ENCODE data around the gene LZTS2. TPM values are rescaled to one million over a fixed set of nuclear protein-coding genes. Genes with fewer than 3 reads are reported as not detected.
A peak's percentile ranks its signal among the peaks of the same experiment; 100 is the strongest.

Gene LZTS2
- total RNA-seq, 4 donors from 2014 or later: 41.8 to 86.8 (median 56.6) TPM

- WGBS, 2 donors (ENCODE audit: low coverage in 1 of 2): 65 to 67% methylated on average over 2 to 7 of the region's 7 CpGs
- Histone ChIP-seq H3K4me3 (no peak overlapping the region), H3K4me1 (peaks cover 10 to 29% (median 20%) of the 10 kb centered on the region in 4 donors), H3K36me3 (no peaks in the 10 kb centered on the region), H3K27me3 (no peaks in the 10 kb centered on the region), H3K9me3 (no peaks in the 10 kb centered on the region), H3K27ac (no peak overlapping the region)
- intact Hi-C loops (cut with DNase I; ENCODE audit: low total_unique reads) (no loop called here), in situ Hi-C loops (cut with MboI; ENCODE audit: low pct_ligation_motif_present in 1 of 4, low pct_unique_long_range_greater_than_20kb in 1 of 4, low sequenced_read_pairs in 3 of 4) (no loop called here)
- TF ChIP-seq POLR2A (IDR thresholded peaks at IDR 0.05) (no peak), EP300 (IDR thresholded peaks at IDR 0.05; ENCODE audit: low read depth) (no peak), POLR2AphosphoS5 (IDR thresholded peaks at IDR 0.05) (no peak), CTCF (IDR thresholded peaks at IDR 0.05) (no peak)
- no peak for DNase-seq
Measured at GRCh38 chr10:101028446-101029337, 29.1 kb downstream of the LZTS2 start.

- H3K9me3 ChIP-seq: no peaks in the 10 kb centered on the region
- no peak overlapping the region for H3K27ac ChIP-seq
- WGBS, 2 donors (ENCODE audit: low coverage in 1 of 2): 82 to 92% methylated on average over 2 to 27 of the region's 27 CpGs
- TF ChIP-seq CTCF (IDR thresholded peaks at IDR 0.05) (no peak), EP300 (IDR thresholded peaks at IDR 0.05; ENCODE audit: low read depth) (no peak), POLR2A (IDR thresholded peaks at IDR 0.05) (no peak), POLR2AphosphoS5 (IDR thresholded peaks at IDR 0.05) (no peak)
- DNase-seq: no peak
- in situ Hi-C loops (cut with MboI; ENCODE audit: low pct_ligation_motif_present in 1 of 4, low pct_unique_long_range_greater_than_20kb in 1 of 4, low sequenced_read_pairs in 3 of 4): no loop called here
- peaks cover 10 to 29% (median 20%) of the 10 kb centered on the region in 4 donors for H3K4me1 ChIP-seq
- no peaks in the 10 kb centered on the region for H3K27me3 ChIP-seq
- intact Hi-C loops (cut with DNase I; ENCODE audit: low total_unique reads): no loop called here
- no peaks in the 10 kb centered on the region for H3K36me3 ChIP-seq
- H3K4me3 ChIP-seq: no peak overlapping the region
Measured at GRCh38 chr10:101029520-101030295, 30.1 kb downstream of the LZTS2 start.

GRCh38 chr10:101030496-101031127, 31.0 kb downstream of the LZTS2 start:
- in situ Hi-C loops (cut with MboI; ENCODE audit: low pct_ligation_motif_present in 1 of 4, low pct_unique_long_range_greater_than_20kb in 1 of 4, low sequenced_read_pairs in 3 of 4) (no loop called here), intact Hi-C loops (cut with DNase I; ENCODE audit: low total_unique reads) (no loop called here)
- Histone ChIP-seq H3K4me3 (peak overlapping the region in 3 of 4 donors; percentile 50 to 76 (median 54)), H3K27ac (peak overlapping the region; percentile 91 to 97 (median 95)), H3K4me1 (peaks cover 10 to 29% (median 20%) of the 10 kb centered on the region in 4 donors), H3K27me3 (no peaks in the 10 kb centered on the region), H3K36me3 (no peaks in the 10 kb centered on the region), H3K9me3 (no peaks in the 10 kb centered on the region)
- no peak for DNase-seq
- TF ChIP-seq EP300 (IDR thresholded peaks at IDR 0.05; ENCODE audit: low read depth) (no peak), POLR2A (IDR thresholded peaks at IDR 0.05) (no peak), POLR2AphosphoS5 (IDR thresholded peaks at IDR 0.05) (no peak), CTCF (IDR thresholded peaks at IDR 0.05) (no peak)
- 11% methylated on average over 18 of the region's 25 CpGs; no CpG with 5 or more reads in 1 of the 2 donors for WGBS, 2 donors (ENCODE audit: low coverage in 1 of 2)
